SH-SY5Y (cell line): ENCODE data around the gene NCDN.

Experiments used
- GATA2 ChIP-seq: IDR thresholded peaks from 2 replicates; pipeline ENCODE4 v1.6.1; 2011; ENCODE audit warnings: mild to moderate bottlenecking, low read depth, low read length
- GATA3 ChIP-seq: IDR thresholded peaks from 2 replicates; pipeline ENCODE4 v1.6.1; 2011; ENCODE audit warnings: low read depth, mild to moderate bottlenecking, low read length, moderate library complexity

NCDN gene

DNA sequence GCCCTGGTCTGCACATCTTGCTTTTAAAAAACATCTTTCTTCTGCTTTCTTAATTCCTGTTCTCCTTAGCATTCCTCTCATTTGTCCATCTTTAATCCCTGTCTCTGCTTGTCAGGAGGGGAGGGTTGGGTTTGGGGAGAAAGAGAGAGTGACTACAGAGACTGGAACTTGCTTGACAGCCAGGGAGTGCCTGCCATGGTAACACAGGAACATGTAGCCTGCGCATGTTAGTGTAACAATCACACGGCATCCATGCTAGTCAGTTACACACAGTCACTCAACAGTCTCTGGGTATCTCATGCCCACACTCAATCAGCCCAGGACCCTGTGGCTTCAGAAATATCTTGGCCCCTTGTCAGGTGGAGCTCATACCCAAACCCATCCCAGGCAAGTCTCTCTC lies 14.7 kb downstream of the NCDN start:
- TF ChIP-seq GATA2, result no peak
- TF ChIP-seq GATA3, result no peak

DNA sequence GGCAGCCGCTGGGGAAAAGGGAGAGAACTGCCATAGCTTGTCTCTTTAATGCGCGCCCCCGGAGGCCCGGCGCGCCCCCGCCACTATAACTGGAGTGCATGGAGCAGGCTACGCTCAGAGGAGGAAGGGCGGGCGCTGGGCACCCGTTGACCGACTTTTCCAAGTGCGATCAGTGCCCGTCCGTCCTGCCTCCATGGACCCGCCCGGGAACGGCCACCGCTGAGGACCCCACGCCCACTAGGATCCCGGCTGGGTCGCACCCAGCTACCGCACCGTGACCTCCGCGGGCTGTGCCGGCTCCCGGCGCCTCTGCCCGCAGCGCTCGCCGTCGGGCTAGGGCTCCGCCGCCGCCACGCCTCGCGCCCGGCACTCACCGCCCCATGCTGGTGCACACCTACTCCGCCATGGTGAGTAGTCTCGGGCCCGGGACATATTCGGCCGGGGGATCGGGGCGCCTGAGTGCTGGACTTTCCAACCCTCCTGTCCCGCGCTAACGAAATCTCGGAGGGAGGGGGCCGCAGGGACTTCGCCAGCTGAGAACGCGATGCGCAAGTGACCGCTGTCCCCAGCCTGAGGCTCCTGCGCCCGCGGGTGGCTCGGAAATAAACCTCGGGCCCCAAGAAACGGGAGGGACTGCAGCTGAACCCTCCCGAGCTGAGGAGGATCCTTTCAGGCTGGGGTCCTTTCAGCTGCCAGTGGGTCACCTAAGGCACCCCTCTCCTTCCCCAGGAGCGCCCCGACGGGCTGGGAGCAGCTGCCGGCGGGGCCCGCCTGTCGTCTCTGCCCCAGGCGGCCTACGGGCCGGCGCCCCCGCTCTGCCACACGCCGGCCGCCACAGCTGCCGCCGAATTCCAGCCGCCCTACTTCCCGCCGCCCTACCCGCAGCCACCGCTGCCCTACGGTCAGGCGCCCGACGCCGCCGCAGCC lies 15.9 kb downstream of the NCDN start, which contains the start of gene TFAP2E:
TFAP2E (plus strand) TSS at position 117 of the 927 bp plus-strand sequence; CDS start at position 381, 264 bp downstream.
- TF ChIP-seq GATA3, result no peak
- TF ChIP-seq GATA2, result no peak

DNA sequence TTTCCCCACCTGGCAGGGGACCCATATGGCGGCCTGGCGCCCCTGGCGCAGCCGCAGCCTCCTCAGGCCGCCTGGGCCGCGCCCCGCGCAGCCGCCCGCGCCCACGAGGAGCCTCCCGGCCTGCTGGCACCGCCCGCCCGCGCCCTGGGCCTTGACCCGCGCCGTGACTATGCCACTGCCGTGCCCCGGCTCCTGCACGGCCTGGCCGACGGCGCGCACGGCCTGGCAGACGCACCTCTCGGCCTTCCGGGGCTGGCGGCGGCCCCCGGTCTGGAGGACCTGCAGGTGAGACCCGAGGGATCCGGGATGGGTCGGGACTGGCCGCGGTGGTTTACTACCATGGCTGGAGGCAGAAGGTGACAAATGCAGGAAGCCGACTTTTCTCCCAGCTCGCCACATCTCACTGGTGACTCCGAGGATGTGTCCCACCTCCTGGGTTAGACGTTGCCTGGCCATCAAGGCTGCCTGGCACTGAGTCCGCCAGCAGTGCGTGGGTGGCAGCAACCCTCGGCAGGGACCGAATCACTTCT lies 16.6 kb downstream of the NCDN start:
- TF ChIP-seq GATA2, result no peak
- TF ChIP-seq GATA3, result no peak

DNA sequence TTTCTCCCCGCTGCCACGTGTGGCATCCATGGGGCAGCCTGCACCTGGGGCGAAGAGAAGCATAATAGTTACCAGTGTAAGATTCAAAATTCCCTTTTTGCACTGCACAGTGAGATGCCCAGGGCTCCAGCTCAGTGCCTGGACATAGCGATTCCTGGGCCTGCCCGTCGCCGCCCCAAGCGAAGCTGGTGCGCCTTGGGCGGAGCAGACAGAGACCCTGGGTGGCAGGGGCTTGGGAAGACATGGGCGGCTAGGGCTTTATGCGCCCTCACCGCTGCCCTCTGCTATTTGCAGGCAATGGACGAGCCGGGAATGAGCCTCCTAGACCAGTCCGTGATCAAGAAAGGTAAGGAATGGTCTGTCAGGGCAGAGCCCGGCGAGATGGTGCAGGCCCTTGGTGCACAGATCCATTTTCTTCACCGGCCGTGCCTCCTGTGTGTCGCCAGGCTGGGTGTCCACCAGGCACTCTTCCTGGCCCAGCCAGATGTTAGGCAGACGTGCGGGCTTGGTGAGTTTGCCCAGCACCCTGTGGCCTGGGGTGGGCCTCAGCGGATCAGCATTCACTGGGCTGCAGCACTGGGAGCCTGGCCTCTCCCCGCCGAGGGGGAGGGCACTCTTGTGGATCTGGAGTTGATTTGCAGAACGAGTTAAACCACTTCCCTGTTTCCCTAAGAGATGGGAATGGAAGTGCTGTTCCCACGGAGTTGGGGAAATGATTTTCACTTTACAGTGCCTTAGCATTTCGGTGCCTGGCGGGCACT lies 17.2 kb downstream of the NCDN start:
- TF ChIP-seq GATA3, result no peak
- no peak for TF ChIP-seq GATA2

DNA sequence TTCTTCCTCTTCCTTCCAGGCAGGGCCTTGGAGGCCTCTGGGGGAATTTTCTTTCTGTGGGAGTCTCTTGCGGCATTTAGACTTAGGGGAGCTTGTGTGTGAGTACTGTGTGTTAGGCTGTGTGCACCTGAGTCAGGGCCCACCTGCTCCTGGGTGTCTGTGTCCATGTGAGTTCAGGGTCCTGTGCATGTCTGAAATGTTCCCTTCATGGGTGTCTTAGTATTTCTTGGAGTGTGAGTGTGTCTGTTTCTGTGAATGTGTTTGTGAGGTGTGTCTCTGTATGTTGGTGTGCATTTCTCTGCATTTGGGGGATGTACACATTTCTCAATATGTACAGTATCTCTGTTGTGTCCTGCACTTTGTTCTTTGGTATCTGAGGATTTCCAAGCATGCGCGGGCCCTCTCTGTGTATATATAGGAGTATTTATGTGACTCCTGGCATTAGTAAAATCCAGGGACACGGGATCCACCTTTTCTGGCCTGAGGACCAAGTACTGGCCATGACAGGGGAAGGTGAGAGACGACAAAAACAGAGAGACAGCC lies 17.9 kb downstream of the NCDN start:
- TF ChIP-seq GATA2, result no peak

DNA sequence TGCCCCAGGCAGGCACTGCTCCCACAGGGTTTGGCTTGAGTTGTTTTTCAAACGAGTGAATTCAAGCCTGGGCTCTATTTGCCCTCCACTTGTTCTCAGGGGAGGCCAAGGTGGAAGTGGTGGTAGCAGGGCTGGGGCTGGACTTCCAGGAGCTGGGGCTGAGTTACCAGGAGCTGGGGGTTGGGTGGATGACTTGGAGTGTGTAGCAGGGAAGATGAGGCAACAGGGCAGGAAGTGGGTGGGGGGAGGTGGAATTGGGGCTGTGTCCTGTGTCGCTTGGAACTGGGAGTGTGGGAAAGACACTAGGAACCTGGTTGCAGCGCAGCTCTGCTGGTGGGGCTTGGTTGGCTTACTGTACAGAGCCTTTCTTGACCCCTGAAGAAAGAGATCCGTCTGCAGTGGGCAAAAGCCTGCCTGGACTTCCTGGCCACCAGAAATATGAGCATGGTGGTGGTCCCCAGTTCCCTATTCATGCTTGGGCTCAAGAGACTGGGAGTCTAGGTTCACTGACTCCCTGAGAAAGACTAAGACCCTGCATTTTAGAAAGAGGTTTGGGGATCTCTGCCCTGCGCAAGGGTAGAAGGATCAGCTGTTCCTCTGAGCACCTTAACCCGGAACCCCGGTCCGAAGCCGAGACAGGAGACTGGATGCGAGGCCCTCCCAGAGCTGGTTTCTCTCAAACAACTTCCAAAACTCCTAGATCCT lies 18.6 kb downstream of the NCDN start:
- no peak for TF ChIP-seq GATA3
- no peak for TF ChIP-seq GATA2

DNA sequence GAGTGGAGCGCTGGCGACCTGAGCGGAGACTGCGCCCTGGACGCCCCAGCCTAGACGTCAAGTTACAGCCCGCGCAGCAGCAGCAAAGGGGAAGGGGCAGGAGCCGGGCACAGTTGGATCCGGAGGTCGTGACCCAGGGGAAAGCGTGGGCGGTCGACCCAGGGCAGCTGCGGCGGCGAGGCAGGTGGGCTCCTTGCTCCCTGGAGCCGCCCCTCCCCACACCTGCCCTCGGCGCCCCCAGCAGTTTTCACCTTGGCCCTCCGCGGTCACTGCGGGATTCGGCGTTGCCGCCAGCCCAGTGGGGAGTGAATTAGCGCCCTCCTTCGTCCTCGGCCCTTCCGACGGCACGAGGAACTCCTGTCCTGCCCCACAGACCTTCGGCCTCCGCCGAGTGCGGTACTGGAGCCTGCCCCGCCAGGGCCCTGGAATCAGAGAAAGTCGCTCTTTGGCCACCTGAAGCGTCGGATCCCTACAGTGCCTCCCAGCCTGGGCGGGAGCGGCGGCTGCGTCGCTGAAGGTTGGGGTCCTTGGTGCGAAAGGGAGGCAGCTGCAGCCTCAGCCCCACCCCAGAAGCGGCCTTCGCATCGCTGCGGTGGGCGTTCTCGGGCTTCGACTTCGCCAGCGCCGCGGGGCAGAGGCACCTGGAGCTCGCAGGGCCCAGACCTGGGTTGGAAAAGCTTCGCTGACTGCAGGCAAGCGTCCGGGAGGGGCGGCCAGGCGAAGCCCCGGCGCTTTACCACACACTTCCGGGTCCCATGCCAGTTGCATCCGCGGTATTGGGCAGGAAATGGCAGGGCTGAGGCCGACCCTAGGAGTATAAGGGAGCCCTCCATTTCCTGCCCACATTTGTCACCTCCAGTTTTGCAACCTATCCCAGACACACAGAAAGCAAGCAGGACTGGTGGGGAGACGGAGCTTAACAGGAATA lies 19.7 kb downstream of the NCDN start:
- TF ChIP-seq GATA2 (no peak), GATA3 (no peak)

DNA sequence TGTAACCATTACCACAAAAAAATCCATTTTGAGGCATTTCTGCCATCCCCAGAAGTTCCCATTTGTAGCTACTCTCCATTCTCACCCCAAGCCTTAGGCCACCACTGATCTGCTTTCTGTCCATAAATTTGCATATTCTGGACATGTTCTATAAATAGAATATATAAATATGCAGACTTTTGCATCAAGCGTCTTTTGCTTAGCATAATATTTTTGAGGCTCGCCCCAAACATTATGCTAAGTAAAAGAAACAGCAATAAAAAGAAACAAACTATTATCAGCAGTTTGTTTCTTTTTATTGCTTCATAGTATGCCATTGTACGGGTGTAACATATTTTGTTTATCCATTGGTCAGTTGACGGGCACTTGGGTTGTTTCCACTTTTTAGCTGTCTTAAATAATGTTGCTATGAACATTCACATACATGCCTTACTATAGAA lies 23.4 kb downstream of the NCDN start:
- TF ChIP-seq GATA3, result no peak
- TF ChIP-seq GATA2, result no peak

DNA sequence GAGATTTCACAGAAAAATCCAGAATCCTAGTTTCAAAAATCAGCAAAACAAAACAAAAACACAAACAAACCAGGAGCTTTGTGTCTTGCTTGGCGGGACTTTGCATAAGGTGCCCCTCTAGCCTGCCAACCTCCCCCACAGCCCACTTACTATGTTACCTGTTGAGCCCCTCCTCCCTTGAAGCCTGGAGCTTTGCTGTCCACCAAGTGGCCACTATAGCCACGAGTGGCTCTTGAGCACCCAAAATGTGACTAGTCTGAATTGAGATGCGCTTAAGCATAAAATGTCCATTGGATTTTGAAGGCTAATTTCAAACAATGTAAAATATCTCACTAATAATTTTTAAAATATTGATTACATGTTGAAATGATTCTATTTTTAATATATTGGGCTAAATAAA lies 27.7 kb downstream of the NCDN start:
- TF ChIP-seq GATA3 (no peak), GATA2 (no peak)

DNA sequence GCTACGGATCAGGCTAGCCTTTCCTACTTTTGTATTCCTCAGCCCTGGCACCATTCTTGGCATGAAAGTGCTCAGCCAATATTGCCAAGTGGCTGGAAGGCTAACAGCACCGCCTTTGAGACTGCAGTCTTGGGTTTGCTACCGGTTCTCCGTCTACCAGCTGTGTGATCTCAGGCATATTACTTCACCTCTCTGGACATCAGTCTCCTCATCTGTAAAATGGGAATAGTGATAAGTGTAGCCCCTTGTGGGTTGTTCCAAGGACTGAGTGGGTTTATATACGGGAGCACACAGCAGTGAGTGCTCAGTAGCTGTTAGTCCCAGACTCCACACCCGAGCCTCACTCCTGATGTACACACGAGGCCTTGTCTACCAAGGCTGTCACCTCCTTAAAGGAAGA lies 29.2 kb downstream of the NCDN start:
- TF ChIP-seq GATA3 (no peak), GATA2 (no peak)

DNA sequence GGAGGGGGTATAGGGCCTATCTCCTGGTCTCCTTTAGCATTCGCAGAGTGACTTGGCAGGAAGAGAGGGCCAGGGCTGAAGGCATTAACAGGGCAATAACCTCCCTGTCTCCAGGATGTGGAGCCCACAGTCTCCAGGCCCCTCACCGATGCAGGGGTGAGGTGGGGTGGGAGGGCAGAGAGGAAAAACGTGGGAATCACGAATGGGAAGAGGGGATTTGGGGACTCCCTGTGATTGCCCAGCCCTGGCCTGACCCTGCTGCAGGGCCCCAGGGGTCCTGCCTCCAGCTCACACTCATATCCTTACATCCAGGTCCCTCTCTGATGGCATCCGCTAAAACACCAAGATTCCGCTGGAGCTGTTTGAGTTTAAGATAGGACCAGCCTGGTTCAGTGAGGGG lies 30.1 kb downstream of the NCDN start:
- no peak for TF ChIP-seq GATA3
- no peak for TF ChIP-seq GATA2

DNA sequence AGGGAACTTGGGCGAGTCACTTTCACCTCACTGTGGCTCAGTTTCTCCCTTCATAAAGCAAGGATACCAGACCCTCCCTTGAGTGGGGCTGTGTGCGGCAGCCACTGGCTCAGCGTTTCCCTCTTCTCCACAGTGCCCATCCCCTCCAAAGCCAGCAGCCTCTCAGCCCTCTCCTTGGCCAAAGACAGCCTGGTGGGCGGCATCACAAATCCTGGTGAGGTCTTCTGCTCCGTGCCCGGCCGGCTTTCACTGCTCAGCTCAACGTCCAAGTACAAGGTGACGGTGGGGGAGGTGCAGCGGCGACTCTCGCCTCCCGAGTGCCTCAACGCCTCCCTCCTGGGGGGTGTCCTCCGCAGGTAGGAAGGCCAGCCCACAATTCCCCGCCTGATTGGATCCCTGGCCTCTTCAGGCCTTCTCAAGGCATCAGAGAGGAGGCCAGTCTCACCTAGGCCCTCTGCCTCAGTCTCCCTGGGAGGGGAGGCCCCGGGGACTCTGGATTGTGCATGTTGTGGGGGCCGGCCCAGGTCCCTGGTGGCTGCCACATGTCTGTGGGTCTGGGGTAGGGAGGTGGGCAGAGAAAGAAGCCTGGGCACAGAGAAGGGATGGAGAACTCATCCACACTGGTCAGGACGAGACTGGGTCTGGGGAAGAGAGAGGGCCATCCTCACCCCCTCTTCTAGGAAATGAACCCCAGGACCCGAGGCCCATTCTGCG lies 30.8 kb downstream of the NCDN start:
- TF ChIP-seq GATA2 (no peak), GATA3 (no peak)
